ENCODE data around the gene MYCBP2. TPM values are rescaled to one million over a fixed set of nuclear protein-coding genes. Genes with fewer than 3 reads are reported as not detected.
"Not testable (repeated sequence)": the region's sequence is repeated elsewhere in the genome, so short reads cannot be mapped to it uniquely, and the experiment has no call there.

Gene MYCBP2
- total RNA-seq, 1 experiment from 2014 or later = 30.2 TPM

GRCh38 chr13:77038907-77039480, 287.9 kb downstream of the MYCBP2 start:
- no peak for DNase-seq (ENCODE audit: extremely low read depth, low read depth)

GRCh38 chr13:77036279-77036678, 290.6 kb downstream of the MYCBP2 start:
- DNase-seq (ENCODE audit: extremely low read depth, low read depth) = no peak

- no peak for DNase-seq (ENCODE audit: extremely low read depth, low read depth)
These were observed 292.0 kb downstream of the MYCBP2 start for GRCh38 chr13:77034881-77035280.

GRCh38 chr13:77033717-77034302, 293.1 kb downstream of the MYCBP2 start:
- no peak for DNase-seq (ENCODE audit: extremely low read depth, low read depth)

GRCh38 chr13:77031656-77032243, 295.1 kb downstream of the MYCBP2 start:
- no peak for DNase-seq (ENCODE audit: extremely low read depth, low read depth)

- no peak for DNase-seq (ENCODE audit: extremely low read depth, low read depth)
These were observed 297.5 kb downstream of the MYCBP2 start for GRCh38 chr13:77029436-77029835.

GRCh38 chr13:77028202-77028601, 298.7 kb downstream of the MYCBP2 start:
- DNase-seq (ENCODE audit: extremely low read depth, low read depth) = no peak

GRCh38 chr13:77026861-77027621, 299.9 kb downstream of the MYCBP2 start, which contains the start of gene FBXL3:
TSS of gene FBXL3 (minus strand) at chr13:77027159. CDS start at chr13:77021860, 5,299 bp downstream.
- peak; percentile 61 for DNase-seq (ENCODE audit: extremely low read depth, low read depth)

GRCh38 chr13:77026255-77026860, 300.5 kb downstream of the MYCBP2 start:
- peak; percentile 69 for DNase-seq (ENCODE audit: extremely low read depth, low read depth)

GRCh38 chr13:77022341-77022740, 304.6 kb downstream of the MYCBP2 start:
- DNase-seq (ENCODE audit: extremely low read depth, low read depth) = no peak

GRCh38 chr13:77019756-77020155, 307.1 kb downstream of the MYCBP2 start:
- no peak for DNase-seq (ENCODE audit: extremely low read depth, low read depth)

GRCh38 chr13:77016888-77017623, 309.8 kb downstream of the MYCBP2 start:
- DNase-seq (ENCODE audit: extremely low read depth, low read depth) = no peak

GRCh38 chr13:77016251-77016812, 310.6 kb downstream of the MYCBP2 start:
- DNase-seq (ENCODE audit: extremely low read depth, low read depth) = no peak

- no peak for DNase-seq (ENCODE audit: extremely low read depth, low read depth)
These were observed 311.8 kb downstream of the MYCBP2 start for GRCh38 chr13:77014906-77015685.

GRCh38 chr13:77013853-77014542, 312.9 kb downstream of the MYCBP2 start:
- DNase-seq (ENCODE audit: extremely low read depth, low read depth) = no peak

GRCh38 chr13:77009719-77010118, 317.2 kb downstream of the MYCBP2 start:
- not testable (repeated sequence) for DNase-seq (ENCODE audit: extremely low read depth, low read depth)

- no peak for DNase-seq (ENCODE audit: extremely low read depth, low read depth)
These were observed 317.9 kb downstream of the MYCBP2 start for GRCh38 chr13:77009011-77009410.

GRCh38 chr13:77008337-77008736, 318.6 kb downstream of the MYCBP2 start:
- DNase-seq (ENCODE audit: extremely low read depth, low read depth) = not testable (repeated sequence)
